SK-N-SH (cell line): ENCODE measurements around the gene PSMD1. TPM values are rescaled to one million over a fixed set of nuclear protein-coding genes. Genes with fewer than 3 reads are reported as not detected.
A peak's percentile ranks its signal among the peaks of the same experiment; 100 is the strongest.

Source experiments
- CTCF ChIA-PET: fragments of 300-600, 350-600 bp; formaldehyde crosslinking; extraction: SDS; loops from one replicate; lab custom pipeline; 2021; lab: Yijun Ruan, JAX
- POLR2A ChIA-PET: fragments of 350-600 bp; sonication (Branson Sonifier 250); formaldehyde crosslinking; extraction: SDS; loops from one replicate; lab custom pipeline; 2020; ENCODE audit warnings: antibody characterized with exemption, inconsistent platforms; lab: Yijun Ruan, JAX
- DNase-seq: peaks from one replicate; pipeline ENCODE4 v3.0.0; 2012
- H2AFZ ChIP-seq: fragments of 200-600 bp; sonication (generic); 2 replicates; pipeline ENCODE4 v1.8.1; 2016; ENCODE audit warnings: antibody characterized with exemption, mild to moderate bottlenecking, low read depth
- H3F3A ChIP-seq: fragments of 200-600 bp; sonication (generic); replicated peaks from 2 replicates; pipeline ENCODE3; 2016; ENCODE audit warnings: antibody characterized with exemption, mild to moderate bottlenecking; ENCODE audit not compliant: insufficient read depth
- H3K27ac ChIP-seq, 2 experiments: fragments of 200-500 bp in 1 of 2; fragments of 200-600 bp in 1 of 2; sonication (Bioruptor generic) in 1 of 2; sonication (generic), shearing (Covaris generic) in 1 of 2; 2 replicates each; pipeline versions ENCODE4 v1.5.1 to v1.6.1; 2014 to 2016; ENCODE audit warnings: low read depth in 2 of 2, inconsistent platforms in 1 of 2, low read length in 1 of 2, mild to moderate bottlenecking in 1 of 2, mixed read lengths in 1 of 2
- H3K27me3 ChIP-seq: fragments of 200-600 bp; sonication (generic), shearing (Covaris generic); 2 replicates; pipeline ENCODE4 v1.6.1; 2016; ENCODE audit warnings: mixed run types; ENCODE audit not compliant: insufficient read depth
- H3K36me3 ChIP-seq, 2 experiments: fragments of 200-500 bp in 1 of 2; fragments of 200-600 bp in 1 of 2; sonication (Bioruptor generic) in 1 of 2; sonication (generic) in 1 of 2; replicated peaks in 1 of 2; 2 replicates each; pipeline versions ENCODE3 to v1.5.1; 2014 to 2016; ENCODE audit warnings: low read length in 1 of 2, mild to moderate bottlenecking in 1 of 2; ENCODE audit not compliant: insufficient read depth in 2 of 2, control insufficient read depth in 1 of 2
- H3K4me1 ChIP-seq, 2 experiments: fragments of 200-500 bp in 1 of 2; fragments of 200-600 bp in 1 of 2; sonication (Bioruptor generic) in 1 of 2; sonication (generic), shearing (Covaris generic) in 1 of 2; 2 replicates each; pipeline versions ENCODE4 v1.5.1 to v1.6.1; 2014 to 2016; ENCODE audit warnings: low read depth in 1 of 2, low read length in 1 of 2, mixed run types in 1 of 2; ENCODE audit not compliant: insufficient read depth in 2 of 2, control insufficient read depth in 1 of 2
- H3K4me2 ChIP-seq: fragments of 200-600 bp; sonication (generic), shearing (Covaris generic); 2 replicates; pipeline ENCODE4 v1.6.1; 2017; ENCODE audit warnings: mixed run types
- H3K4me3 ChIP-seq, 2 experiments: fragments of 200-500 bp in 1 of 2; fragments of 200-600 bp in 1 of 2; sonication (Bioruptor generic) in 1 of 2; sonication (generic), shearing (Covaris generic) in 1 of 2; 2 replicates each; pipeline versions ENCODE4 v1.5.1 to v1.8.1; 2014 to 2016; ENCODE audit warnings: low read depth in 2 of 2, inconsistent platforms in 1 of 2, low read length in 1 of 2, mild to moderate bottlenecking in 1 of 2, mixed read lengths in 1 of 2, moderate library complexity in 1 of 2
- H3K79me2 ChIP-seq: fragments of 200-600 bp; sonication (generic); 2 replicates; pipeline ENCODE4 v1.8.1; 2017; ENCODE audit warnings: mild to moderate bottlenecking; ENCODE audit not compliant: insufficient read depth
- H3K9ac ChIP-seq: fragments of 200-600 bp; sonication (generic); 2 replicates; pipeline ENCODE4 v1.6.1; 2017; ENCODE audit warnings: mixed run types
- H3K9me2 ChIP-seq: fragments of 200-600 bp; sonication (generic); 2 replicates; pipeline ENCODE4 v1.6.1; 2017; ENCODE audit warnings: mixed run types
- H3K9me3 ChIP-seq: fragments of 200-600 bp; sonication (generic); 2 replicates; pipeline ENCODE4 v1.6.1; 2017; ENCODE audit warnings: mixed run types, mild to moderate bottlenecking, moderate library complexity
- H4K20me1 ChIP-seq: fragments of 200-600 bp; sonication (generic); 2 replicates; pipeline ENCODE4 v1.6.1; 2017; ENCODE audit warnings: mild to moderate bottlenecking, mixed run types; ENCODE audit not compliant: insufficient read depth
- EP300 ChIP-seq, 2 experiments: IDR thresholded peaks; 2 replicates each; pipeline versions ENCODE4 v1.4.0 to v1.6.1; 2012; ENCODE audit warnings: borderline replicate concordance in 1 of 2, low read depth in 1 of 2, low read length in 1 of 2
- EZH2phosphoT487 ChIP-seq: fragments of 200-600 bp; sonication (generic); IDR thresholded peaks from 2 replicates; pipeline ENCODE4 v1.6.1; 2017; ENCODE audit warnings: low read depth, mixed run types, mild to moderate bottlenecking, antibody characterized with exemption, moderate library complexity, borderline replicate concordance
- FOSL2 ChIP-seq: IDR thresholded peaks from 2 replicates; pipeline ENCODE4 v1.4.0; 2012; ENCODE audit warnings: low read depth, mild to moderate bottlenecking, moderate library complexity, borderline replicate concordance
- GATA2 ChIP-seq: sonication (generic); formaldehyde crosslinking; IDR thresholded peaks from 2 replicates; pipeline ENCODE4 v1.5.0; 2020; ENCODE audit warnings: mild to moderate bottlenecking, missing genetic modification reagents
- MEF2A ChIP-seq: IDR thresholded peaks from 2 replicates; pipeline ENCODE4 v1.4.0; 2012; ENCODE audit warnings: low read depth, borderline replicate concordance
- MXI1 ChIP-seq: IDR thresholded peaks from 2 replicates; pipeline ENCODE4 v1.6.1; 2012; ENCODE audit warnings: mild to moderate bottlenecking, low read depth, low read length, improper control_type of control experiment
- NFIC ChIP-seq: IDR thresholded peaks from 2 replicates; pipeline ENCODE4 v1.4.0; 2012; ENCODE audit warnings: borderline replicate concordance
- POLR2AphosphoS5 ChIP-seq: IDR thresholded peaks from 2 replicates; pipeline ENCODE4 v1.6.1; 2012; ENCODE audit warnings: low read depth, low read length
- RCOR1 ChIP-seq: fragments of 150-350 bp; IDR thresholded peaks from 2 replicates; pipeline ENCODE4 v1.6.1; 2017; ENCODE audit warnings: antibody characterized with exemption, low read length
- RFX5 ChIP-seq: IDR thresholded peaks from 2 replicates; pipeline ENCODE4 v1.6.1; 2012; ENCODE audit warnings: mild to moderate bottlenecking, improper control_type of control experiment, low read length
- RXRA ChIP-seq: IDR thresholded peaks from 2 replicates; pipeline ENCODE4 v1.4.0; 2012; ENCODE audit warnings: low read depth, mild to moderate bottlenecking, borderline replicate concordance
- SMC3 ChIP-seq: IDR thresholded peaks from 2 replicates; pipeline ENCODE4 v1.6.1; 2012; ENCODE audit warnings: low read depth, low read length, improper control_type of control experiment
- TAF1 ChIP-seq: IDR thresholded peaks from 2 replicates; pipeline ENCODE4 v1.6.1; 2012; ENCODE audit warnings: low read depth, mild to moderate bottlenecking, low read length, moderate library complexity, borderline replicate concordance
- TCF12 ChIP-seq: IDR thresholded peaks from 2 replicates; pipeline ENCODE4 v1.4.0; 2012
- USF1 ChIP-seq: IDR thresholded peaks from 2 replicates; pipeline ENCODE4 v1.4.0; 2012; ENCODE audit warnings: low read depth, borderline replicate concordance
- USF2 ChIP-seq: fragments of 150-350 bp; IDR thresholded peaks from 2 replicates; pipeline ENCODE4 v1.6.1; 2017; ENCODE audit warnings: antibody characterized with exemption, low read length, low read depth, borderline replicate concordance
- WGBS: methylation state at CpG from one replicate; pipeline ENCODE4 v1.1.6; 2017; ENCODE audit warnings: low lambda C conversion rate; 5-methylcytosine and 5-hydroxymethylcytosine counted together
- polyA plus RNA-seq, 3 experiments: library from polyadenylated mRNA; depleted of rRNA; stranded (reverse); fragments of >200 nt; gene quantifications; 2 replicates each; pipeline ENCODE4 v1.2.3, GENCODE V29; 2012
- TF ChIP-seq, protein P1 (sequence below): IDR thresholded peaks from 2 replicates; pipeline ENCODE4 v1.6.1; 2012; ENCODE audit warnings: mild to moderate bottlenecking, low read depth, low read length, moderate library complexity
- TF ChIP-seq, protein P2 (sequence below): fragments of 200-600 bp; sonication (generic); IDR thresholded peaks from 2 replicates; pipeline ENCODE4 v1.6.1; 2017; ENCODE audit warnings: antibody characterized with exemption, mild to moderate bottlenecking, moderate library complexity

Gene PSMD1
- polyA plus RNA-seq, 1 of the 3 experiments (the other 2 are of a cell fraction) = 92.3 TPM

DNA sequence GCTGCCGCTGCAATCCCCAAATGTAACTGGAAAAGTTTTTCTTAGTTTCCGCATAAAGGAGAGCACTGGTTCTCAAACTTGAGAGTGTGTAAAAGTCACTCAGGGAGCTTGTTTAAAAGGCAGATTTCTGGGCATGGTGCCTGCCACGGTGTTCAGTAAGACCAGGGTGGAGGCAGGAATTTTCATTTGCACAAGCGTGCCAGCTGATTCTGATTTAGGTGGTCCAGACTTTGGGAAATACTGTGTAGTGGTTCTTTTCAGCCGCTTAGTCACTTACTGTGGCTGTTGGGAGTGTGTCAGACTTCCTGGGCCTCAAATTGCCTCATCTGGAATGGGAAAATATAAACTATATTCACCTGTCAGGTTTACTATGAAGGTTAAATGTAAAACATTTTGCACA, 142.6 kb downstream of the PSMD1 start:
- peaks cover 46% of the 10 kb centered on the region for H3K79me2 ChIP-seq

DNA sequence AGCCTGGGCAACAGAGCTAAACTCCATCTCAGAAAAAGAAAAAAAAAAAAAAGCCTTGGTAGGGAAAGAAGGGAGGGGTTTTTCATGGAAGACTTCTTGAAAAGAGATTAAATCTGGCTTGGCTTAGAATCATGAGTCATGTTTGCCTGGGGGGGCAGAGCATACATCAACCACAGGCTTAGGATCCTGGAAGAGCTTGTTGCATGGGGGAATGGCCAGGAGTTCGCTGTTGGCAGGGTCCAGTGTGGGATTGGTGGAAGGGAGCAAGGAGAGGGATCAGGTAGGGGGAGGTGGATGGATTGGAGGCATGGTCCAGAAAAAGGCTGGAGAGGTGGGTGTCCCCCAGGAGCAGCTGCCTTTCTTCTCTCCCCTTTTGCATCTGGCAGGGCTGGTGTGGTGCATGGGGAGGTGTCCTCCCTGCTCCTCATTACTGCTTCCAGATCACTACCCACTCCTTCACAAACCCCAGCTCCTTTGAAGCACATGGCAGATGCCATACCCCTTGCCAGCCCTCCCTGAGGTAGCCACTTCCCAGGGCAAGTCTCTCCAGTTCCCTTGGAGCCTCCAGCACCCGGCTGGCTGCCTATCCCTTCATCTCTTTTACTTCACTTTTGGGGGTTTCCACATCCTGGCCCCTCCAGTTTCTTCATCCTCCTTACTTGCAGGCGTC, 144.3 kb downstream of the PSMD1 start:
- peaks cover 10 to 17% of the 10 kb centered on the region in 2 experiments; a peak in 2 of 4 replicates for H3K4me1 ChIP-seq
- H3K4me3 ChIP-seq = no peak overlapping the region
- CTCF ChIA-PET = interaction anchor here (0.5 to 2.6 kb wide), 11 partner anchors 9 to 487 kb away, joined by 3 to 12 read pairs (median 4); no protein-coding TSS in a partner anchor
- no peaks in the 10 kb centered on the region for H3K36me3 ChIP-seq
- H3K79me2 ChIP-seq = peaks cover 49% of the 10 kb centered on the region
- no peak overlapping the region for H2AFZ ChIP-seq
- H4K20me1 ChIP-seq = no peaks in the 10 kb centered on the region
- H3K4me2 ChIP-seq = peak overlapping the region; percentile 69
- H3K9me2 ChIP-seq = no peaks in the 10 kb centered on the region
- no peak overlapping the region for H3K9ac ChIP-seq
- 93% methylated on average over 3 of the region's 3 CpGs for WGBS
- no peaks in the 10 kb centered on the region for H3K27me3 ChIP-seq
- peak overlapping the region in 1 of 2 experiments; percentile 14; a peak in 1 of 4 replicates for H3K27ac ChIP-seq
- no peak for DNase-seq
- POLR2A ChIA-PET = no interaction called here
- no peaks in the 10 kb centered on the region for H3K9me3 ChIP-seq
- peaks cover 4% of the 10 kb centered on the region for H3F3A ChIP-seq
- TF ChIP-seq NFIC = peak; percentile 22; the same call in 1 of the 2 replicates
- TF ChIP-seq, protein P1, sequence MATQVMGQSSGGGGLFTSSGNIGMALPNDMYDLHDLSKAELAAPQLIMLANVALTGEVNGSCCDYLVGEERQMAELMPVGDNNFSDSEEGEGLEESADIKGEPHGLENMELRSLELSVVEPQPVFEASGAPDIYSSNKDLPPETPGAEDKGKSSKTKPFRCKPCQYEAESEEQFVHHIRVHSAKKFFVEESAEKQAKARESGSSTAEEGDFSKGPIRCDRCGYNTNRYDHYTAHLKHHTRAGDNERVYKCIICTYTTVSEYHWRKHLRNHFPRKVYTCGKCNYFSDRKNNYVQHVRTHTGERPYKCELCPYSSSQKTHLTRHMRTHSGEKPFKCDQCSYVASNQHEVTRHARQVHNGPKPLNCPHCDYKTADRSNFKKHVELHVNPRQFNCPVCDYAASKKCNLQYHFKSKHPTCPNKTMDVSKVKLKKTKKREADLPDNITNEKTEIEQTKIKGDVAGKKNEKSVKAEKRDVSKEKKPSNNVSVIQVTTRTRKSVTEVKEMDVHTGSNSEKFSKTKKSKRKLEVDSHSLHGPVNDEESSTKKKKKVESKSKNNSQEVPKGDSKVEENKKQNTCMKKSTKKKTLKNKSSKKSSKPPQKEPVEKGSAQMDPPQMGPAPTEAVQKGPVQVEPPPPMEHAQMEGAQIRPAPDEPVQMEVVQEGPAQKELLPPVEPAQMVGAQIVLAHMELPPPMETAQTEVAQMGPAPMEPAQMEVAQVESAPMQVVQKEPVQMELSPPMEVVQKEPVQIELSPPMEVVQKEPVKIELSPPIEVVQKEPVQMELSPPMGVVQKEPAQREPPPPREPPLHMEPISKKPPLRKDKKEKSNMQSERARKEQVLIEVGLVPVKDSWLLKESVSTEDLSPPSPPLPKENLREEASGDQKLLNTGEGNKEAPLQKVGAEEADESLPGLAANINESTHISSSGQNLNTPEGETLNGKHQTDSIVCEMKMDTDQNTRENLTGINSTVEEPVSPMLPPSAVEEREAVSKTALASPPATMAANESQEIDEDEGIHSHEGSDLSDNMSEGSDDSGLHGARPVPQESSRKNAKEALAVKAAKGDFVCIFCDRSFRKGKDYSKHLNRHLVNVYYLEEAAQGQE = no peak
- no peak for TF ChIP-seq RFX5
- no peak for TF ChIP-seq MEF2A
- no peak for TF ChIP-seq USF1
- TF ChIP-seq GATA2 (CRISPR knock-in tag) = no peak
- peak; percentile 69 for TF ChIP-seq FOSL2
- TF ChIP-seq SMC3 = no peak
- TF ChIP-seq TAF1 = no peak
- TF ChIP-seq EZH2phosphoT487 = no peak
- no peak for TF ChIP-seq EP300 (IDR thresholded peaks at IDR 0.05; ENCODE audit: borderline replicate concordance in 1 of 2, low read depth in 1 of 2, low read length in 1 of 2)
- TF ChIP-seq, protein P2, sequence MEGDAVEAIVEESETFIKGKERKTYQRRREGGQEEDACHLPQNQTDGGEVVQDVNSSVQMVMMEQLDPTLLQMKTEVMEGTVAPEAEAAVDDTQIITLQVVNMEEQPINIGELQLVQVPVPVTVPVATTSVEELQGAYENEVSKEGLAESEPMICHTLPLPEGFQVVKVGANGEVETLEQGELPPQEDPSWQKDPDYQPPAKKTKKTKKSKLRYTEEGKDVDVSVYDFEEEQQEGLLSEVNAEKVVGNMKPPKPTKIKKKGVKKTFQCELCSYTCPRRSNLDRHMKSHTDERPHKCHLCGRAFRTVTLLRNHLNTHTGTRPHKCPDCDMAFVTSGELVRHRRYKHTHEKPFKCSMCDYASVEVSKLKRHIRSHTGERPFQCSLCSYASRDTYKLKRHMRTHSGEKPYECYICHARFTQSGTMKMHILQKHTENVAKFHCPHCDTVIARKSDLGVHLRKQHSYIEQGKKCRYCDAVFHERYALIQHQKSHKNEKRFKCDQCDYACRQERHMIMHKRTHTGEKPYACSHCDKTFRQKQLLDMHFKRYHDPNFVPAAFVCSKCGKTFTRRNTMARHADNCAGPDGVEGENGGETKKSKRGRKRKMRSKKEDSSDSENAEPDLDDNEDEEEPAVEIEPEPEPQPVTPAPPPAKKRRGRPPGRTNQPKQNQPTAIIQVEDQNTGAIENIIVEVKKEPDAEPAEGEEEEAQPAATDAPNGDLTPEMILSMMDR = no peak
- no peak for TF ChIP-seq MXI1
- no peak for TF ChIP-seq RXRA
- TF ChIP-seq USF2 = no peak

More for the DNA sequence above, 142.6 kb downstream of the PSMD1 start:
- Histone ChIP-seq H3F3A (peaks cover 4% of the 10 kb centered on the region), H3K4me3 (peak overlapping the region; percentile 77 to 83), H3K9me2 (no peaks in the 10 kb centered on the region), H3K9me3 (no peaks in the 10 kb centered on the region), H2AFZ (peak overlapping the region; percentile 93), H3K4me2 (peak overlapping the region; percentile 69), H3K9ac (peak overlapping the region; percentile 72), H3K27ac (peak overlapping the region; percentile 76 to 80), H3K27me3 (no peaks in the 10 kb centered on the region), H3K4me1 (peaks cover 10 to 17% of the 10 kb centered on the region in 2 experiments; a peak in 2 of 4 replicates), H4K20me1 (no peaks in the 10 kb centered on the region), H3K36me3 (no peaks in the 10 kb centered on the region)
- CTCF ChIA-PET = interaction anchor here (0.6 to 9.8 kb wide), 7 partner anchors 11 to 252 kb away, joined by 3 to 162 read pairs (median 4); no protein-coding TSS in a partner anchor
- DNase-seq = no peak
- TF ChIP-seq EZH2phosphoT487 (no peak), RCOR1 (no peak), NFIC (peak; percentile 29; the same call in 1 of the 2 replicates), RFX5 (no peak), GATA2 (CRISPR knock-in tag) (no peak), POLR2AphosphoS5 (no peak), TAF1 (no peak), TCF12 (peak; percentile 39; the same call in 1 of the 2 replicates), FOSL2 (peak; percentile 25; the same call in 1 of the 2 replicates)
- 13% methylated on average over 5 of the region's 5 CpGs for WGBS
- POLR2A ChIA-PET = no interaction called here
